HepG2 (cell line): ENCODE results near the gene MID1. TPM values are rescaled to one million over a fixed set of nuclear protein-coding genes. Genes with fewer than 3 reads are reported as not detected.

ENCODE experiments used
- ATAC-seq: fragments of 200-7000 bp; cut with Tn5 transposase; 3 replicates; pipeline ENCODE4 v1.9.1; 2020; ENCODE audit warnings: mild to moderate bottlenecking, moderate library complexity
- BruUV-seq: library from RNA; stranded (reverse); fragments of 400-500 nt; replicated peaks from 2 replicates; lab custom pipeline; 2021; lab: Mats Ljungman, UMichigan
- CTCF ChIA-PET: fragments of 300-600 bp; formaldehyde crosslinking; extraction: SDS; loops from one replicate; lab custom pipeline; 2021; ENCODE audit warnings: low total read pairs, inconsistent platforms, low intra/inter-chr PET ratio; lab: Yijun Ruan, JAX
- POLR2A ChIA-PET: fragments of 350-600 bp; sonication (Branson Sonifier 250); formaldehyde crosslinking; loops from one replicate; lab custom pipeline; 2020; ENCODE audit warnings: antibody characterized with exemption, inconsistent platforms; lab: Yijun Ruan, JAX
- DNase-seq: peaks from one replicate; pipeline ENCODE4 v3.0.0-alpha.2; 2015; ENCODE audit warnings: low spot score
- FAIRE-seq: peaks from 3 replicates; lab custom pipeline; 2011; peaks lifted over from hg19 to GRCh38; lab: Jason Lieb, UNC
- H2AFZ ChIP-seq: one replicate; pipeline ENCODE4 v1.6.1; 2011; ENCODE audit warnings: low read length, inconsistent platforms
- H3K27ac ChIP-seq: fragments of 300-600 bp; 3 replicates; pipeline ENCODE4 v1.8.0; 2011; ENCODE audit warnings: mixed run types, mild to moderate bottlenecking, mixed read lengths, low read length, inconsistent platforms; ENCODE audit not compliant: insufficient read depth; ENCODE audit errors: extremely low read length
- H3K27me3 ChIP-seq, 2 experiments: fragments of 200-600 bp in 1 of 2; 2 replicates in 1 of 2; 3 replicates in 1 of 2; pipeline versions ENCODE4 v1.6.0 to v1.8.0; 2011; ENCODE audit warnings: low read length in 2 of 2, mild to moderate bottlenecking in 2 of 2, moderate library complexity in 2 of 2, inconsistent platforms in 1 of 2; ENCODE audit not compliant: insufficient read depth in 2 of 2, control insufficient read depth in 1 of 2
- H3K36me3 ChIP-seq, 2 experiments: fragments of 200-600 bp in 1 of 2; replicated peaks in 1 of 2; 2 replicates in 1 of 2; 3 replicates in 1 of 2; pipeline versions ENCODE4 v1.5.1 to v1.8.0; 2011; ENCODE audit warnings: low read length in 2 of 2, inconsistent platforms in 1 of 2; ENCODE audit not compliant: insufficient read depth in 2 of 2, control insufficient read depth in 1 of 2
- H3K4me1 ChIP-seq: 2 replicates; pipeline ENCODE4 v1.5.1; 2012; ENCODE audit warnings: low read length, inconsistent platforms; ENCODE audit not compliant: insufficient read depth
- H3K4me2 ChIP-seq: 2 replicates; pipeline ENCODE4 v1.6.0; 2011; ENCODE audit warnings: low read depth, low read length, inconsistent platforms
- H3K4me3 ChIP-seq, 3 experiments: fragments of 200-600 bp in 1 of 3; sonication (generic), shearing (Covaris generic) in 1 of 3; replicated peaks in 1 of 3; 2 replicates each; pipeline ENCODE4 v1.5.1; 2011 to 2016; ENCODE audit warnings: low read length in 3 of 3, inconsistent platforms in 2 of 3, low read depth in 2 of 3, mild to moderate bottlenecking in 2 of 3, control low read depth in 1 of 3, mixed read lengths in 1 of 3; ENCODE audit not compliant: insufficient read depth in 1 of 3
- H3K79me2 ChIP-seq: one replicate; pipeline ENCODE4 v1.6.1; 2011; ENCODE audit warnings: low read length, inconsistent platforms; ENCODE audit not compliant: insufficient read depth
- H3K9ac ChIP-seq: 2 replicates; pipeline ENCODE4 v1.6.0; 2011; ENCODE audit warnings: mild to moderate bottlenecking, low read depth, low read length, inconsistent platforms; ENCODE audit not compliant: insufficient read depth
- H3K9me3 ChIP-seq: 2 replicates; pipeline ENCODE4 v1.5.1; 2012; ENCODE audit warnings: mild to moderate bottlenecking, low read length
- H4K20me1 ChIP-seq: 2 replicates; pipeline ENCODE4 v1.6.0; 2011; ENCODE audit warnings: inconsistent platforms, mild to moderate bottlenecking, low read length, moderate library complexity; ENCODE audit not compliant: insufficient read depth
- LCORL ChIP-seq, 2 experiments: fragments of 450-650 bp in 1 of 2; sonication (generic) in 1 of 2; formaldehyde crosslinking in 1 of 2; IDR thresholded peaks; 2 replicates each; pipeline versions ENCODE4 v1.5.0 to v1.6.1; 2017 to 2020; ENCODE audit warnings: antibody characterized with exemption in 1 of 2, missing genetic modification reagents in 1 of 2
- MTF1 ChIP-seq: sonication (generic); formaldehyde crosslinking; IDR thresholded peaks from 2 replicates; pipeline ENCODE4 v1.5.0; 2020; ENCODE audit warnings: missing genetic modification reagents
- RBM39 ChIP-seq: fragments of 200-400 bp; formaldehyde crosslinking; IDR thresholded peaks from one replicate; pipeline ENCODE4 v1.6.1; 2018; ENCODE audit warnings: antibody characterized with exemption, mild to moderate bottlenecking, low read depth, low read length; ENCODE audit not compliant: poor library complexity, severe bottlenecking
- ZNF703 ChIP-seq: sonication (generic); formaldehyde crosslinking; IDR thresholded peaks from 2 replicates; pipeline ENCODE4 v1.5.1; 2020; ENCODE audit warnings: missing genetic modification reagents, mild to moderate bottlenecking, moderate library complexity, borderline replicate concordance
- ZNF784 ChIP-seq: sonication (generic); formaldehyde crosslinking; IDR thresholded peaks from 2 replicates; pipeline ENCODE4 v1.5.1; 2020; ENCODE audit warnings: missing genetic modification reagents, mild to moderate bottlenecking, borderline replicate concordance
- ZSCAN5A ChIP-seq: sonication (generic); formaldehyde crosslinking; IDR thresholded peaks from 2 replicates; pipeline ENCODE4 v1.8.0; 2022; ENCODE audit warnings: mild to moderate bottlenecking, missing genetic modification reagents, borderline replicate concordance
- WGBS: methylation state at CpG from one replicate; pipeline ENCODE4 v1.1.6; 2017; ENCODE audit warnings: low lambda C conversion rate; 5-methylcytosine and 5-hydroxymethylcytosine counted together
- in situ Hi-C: cut with HindIII; loops from 2 replicates; pipeline ENCODE4 v1.10.0; 2017; ENCODE audit warnings: low pct_unique_long_range_greater_than_20kb; ENCODE audit not compliant: extremely low pct_ligation_motif_present
- intact Hi-C: fragments of 100-400 bp; cut with micrococcal nuclease; formaldehyde crosslinking; loops from one replicate; pipeline ENCODE4 v1.10.0; 2022; ENCODE audit not compliant: unreplicated experiment
- polyA plus RNA-seq, 8 experiments: library from polyadenylated mRNA; depleted of rRNA in 3 of 8; stranded (reverse) in 7 of 8; unstranded in 1 of 8; fragments of >200 nt; fragmentation: Illumina TruSeq in 4 of 8; extraction: Trizol in 4 of 8; gene quantifications; 2 replicates each; pipeline versions ENCODE4 v1.2.1 to v1.2.3, GENCODE V29; 2011 to 2016; ENCODE audit warnings: low read depth in 4 of 8, missing spikeins in 1 of 8, mixed read lengths in 1 of 8; ENCODE audit not compliant: insufficient read depth in 1 of 8
- total RNA-seq, 5 experiments: library from RNA; depleted of rRNA; stranded (reverse); fragments of >200 nt; fragmentation: Illumina TruSeq; extraction: Trizol; gene quantifications; 2 replicates each; pipeline ENCODE4 v1.2.3, GENCODE V29; 2016; ENCODE audit warnings: low read depth in 1 of 5

Gene MID1
- total and polyA plus RNA-seq, 2 of the 13 experiments (the other 11 are each of a cell fraction or from before 2014, with no cell fraction given) = 0.86 to 1.1 TPM

DNA sequence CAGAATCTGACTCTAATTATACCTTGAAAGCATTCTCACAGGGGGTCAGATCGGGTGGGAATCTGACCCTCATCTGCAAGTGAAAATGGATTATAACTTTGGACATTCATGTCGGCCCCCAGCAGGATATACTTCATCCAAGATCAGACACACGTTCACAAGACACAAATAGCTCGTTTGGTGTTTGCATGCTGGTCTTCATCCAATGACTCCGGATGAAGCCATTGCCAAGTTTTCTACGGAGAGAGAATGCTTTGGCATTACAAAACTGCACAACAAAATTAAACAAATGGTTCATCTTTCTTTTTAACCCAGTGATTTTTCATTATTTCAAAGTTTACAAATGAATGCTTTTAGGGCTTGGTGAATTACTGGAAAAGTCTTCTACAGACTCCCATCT is 105.5 kb downstream of the MID1 start:
- Histone ChIP-seq H3K36me3 (no peaks in the 10 kb centered on the region), H3K9me3 (no peaks in the 10 kb centered on the region), H3K27ac (no peak overlapping the region), H3K27me3 (no peaks in the 10 kb centered on the region), H3K4me3 (no peak overlapping the region), H3K9ac (no peak overlapping the region)
- no peak for ATAC-seq
- CTCF ChIA-PET = no interaction called here
- no peak for TF ChIP-seq ZSCAN5A
- no peak for TF ChIP-seq RBM39
- TF ChIP-seq ZNF703 (CRISPR knock-in tag) = no peak
- TF ChIP-seq MTF1 (CRISPR knock-in tag) = no peak
- TF ChIP-seq ZNF784 (CRISPR knock-in tag) = no peak
- no peak for TF ChIP-seq LCORL (IDR thresholded peaks at IDR 0.05)
- no peak for TF ChIP-seq LCORL (CRISPR knock-in tag; IDR thresholded peaks at IDR 0.05)
- TF ChIP-seq, all 625 proteins: peak for 0
- H2AFZ ChIP-seq = no peak overlapping the region
- no peak overlapping the region for H3K4me2 ChIP-seq
- no peak for FAIRE-seq
- peaks cover 11% of the 10 kb centered on the region; the same call in 1 of the 2 replicates for H3K4me1 ChIP-seq
- intact Hi-C loops (no loop called here), in situ Hi-C loops (no loop called here)
- POLR2A ChIA-PET = no interaction called here
- no peak for DNase-seq
- H4K20me1 ChIP-seq = no peaks in the 10 kb centered on the region
- no TSS peak for BruUV-seq
- H3K79me2 ChIP-seq = no peaks in the 10 kb centered on the region
- 93% methylated on average over 2 of the region's 6 CpGs for WGBS
